Caco-2 (cell line): ENCODE results near the gene MYO9A. TPM values are rescaled to one million over a fixed set of nuclear protein-coding genes. Genes with fewer than 3 reads are reported as not detected.

Experiments
- BruUV-seq: library from RNA; stranded (reverse); fragments of 400-500 nt; replicated peaks from 2 replicates; lab custom pipeline; 2021; lab: Mats Ljungman, UMichigan
- CTCF ChIA-PET: fragments of 300-600 bp; sonication (Branson Sonifier 250); formaldehyde crosslinking; loops from one replicate; lab custom pipeline; 2022; ENCODE audit warnings: antibody characterized with exemption; lab: Charles Lee
- POLR2A ChIA-PET: fragments of 300-600 bp; sonication (Branson Sonifier 250); formaldehyde crosslinking; loops from one replicate; lab custom pipeline; 2022; ENCODE audit warnings: antibody characterized with exemption; lab: Charles Lee
- DNase-seq, 2 experiments: peaks; one replicate each; pipeline versions ENCODE4 v3.0.0 to v3.0.0-alpha.2; 2020 to 2022
- H3K27me3 ChIP-seq: replicated peaks from 2 replicates; pipeline ENCODE4 v1.6.0; 2011; ENCODE audit warnings: low read length; ENCODE audit not compliant: control insufficient read depth, insufficient read depth
- H3K36me3 ChIP-seq: 2 replicates; pipeline ENCODE4 v1.5.1; 2011; ENCODE audit warnings: low read length; ENCODE audit not compliant: control insufficient read depth, insufficient read depth
- H3K4me1 ChIP-seq: fragments of 250-450 bp; sonication (Bioruptor Pico); 2 replicates; pipeline ENCODE4 v1.5.1; 2020; ENCODE audit warnings: mild to moderate bottlenecking
- H3K4me3 ChIP-seq: 2 replicates; pipeline ENCODE4 v1.5.1; 2011; ENCODE audit warnings: low read depth, mild to moderate bottlenecking, control low read depth, low read length
- H3K9me3 ChIP-seq: fragments of 250-450 bp; sonication (Bioruptor Pico); 2 replicates; pipeline ENCODE4 v1.5.1; 2020; ENCODE audit warnings: mild to moderate bottlenecking, moderate library complexity
- H3K27ac Mint-ChIP-seq: one replicate; pipeline ENCODE4 v1.8.0; 2022; ENCODE audit warnings: mixed read lengths; ENCODE audit not compliant: unreplicated experiment
- H3K27me3 Mint-ChIP-seq: one replicate; pipeline ENCODE4 v1.8.0; 2022; ENCODE audit warnings: mixed read lengths; ENCODE audit not compliant: insufficient read depth, unreplicated experiment
- H3K36me3 Mint-ChIP-seq: one replicate; pipeline ENCODE4 v1.8.0; 2022; ENCODE audit warnings: mild to moderate bottlenecking, mixed read lengths; ENCODE audit not compliant: insufficient read depth, unreplicated experiment
- H3K4me1 Mint-ChIP-seq: one replicate; pipeline ENCODE4 v1.8.0; 2022; ENCODE audit warnings: low read depth, mixed read lengths; ENCODE audit not compliant: unreplicated experiment
- H3K4me3 Mint-ChIP-seq: one replicate; pipeline ENCODE4 v1.8.0; 2022; ENCODE audit warnings: mild to moderate bottlenecking, moderate library complexity, mixed read lengths; ENCODE audit not compliant: unreplicated experiment
- H3K9me3 Mint-ChIP-seq: one replicate; pipeline ENCODE4 v1.8.0; 2022; ENCODE audit warnings: mixed read lengths; ENCODE audit not compliant: unreplicated experiment
- CTCF ChIP-seq, 2 experiments: fragments of 200-600 bp in 1 of 2; IDR thresholded peaks; 1 replicate in 1 of 2; 2 replicates in 1 of 2; pipeline versions ENCODE4 v1.5.1 to v1.8.0; 2011 to 2022; ENCODE audit warnings: antibody characterized with exemption in 1 of 2, control low read depth in 1 of 2, inconsistent platforms in 1 of 2, low read depth in 1 of 2, low read length in 1 of 2, mild to moderate bottlenecking in 1 of 2, moderate library complexity in 1 of 2; ENCODE audit not compliant: insufficient read depth in 1 of 2, severe bottlenecking in 1 of 2, unreplicated experiment in 1 of 2
- intact Hi-C: fragments of 100-400 bp; cut with micrococcal nuclease; formaldehyde crosslinking; loops from one replicate; pipeline ENCODE4 v1.10.0; 2022; ENCODE audit not compliant: unreplicated experiment
- total RNA-seq: library from RNA; stranded (reverse); gene quantifications from 2 replicates; pipeline ENCODE4 v1.2.3, GENCODE V29; 2022

Gene MYO9A
- total RNA-seq, 1 experiment from 2014 or later, result 71.9 TPM

GRCh38 chr15:71804695-71805470 lies 313.1 kb downstream of the MYO9A start:
- ChIA-PET CTCF (interaction anchor here (1.1 to 1.5 kb wide), 2 partner anchors 52 to 61 kb away, joined by 3 to 7 read pairs; no protein-coding TSS in a partner anchor), POLR2A (no interaction called here)
- DNase-seq, result no peak
- no TSS peak for BruUV-seq
- no peak for TF ChIP-seq CTCF (IDR thresholded peaks at IDR 0.05; ENCODE audit: insufficient read depth in 1 of 2, low read depth in 1 of 2, low read length in 1 of 2, severe bottlenecking in 1 of 2, unreplicated experiment in 1 of 2)
- Histone ChIP-seq H3K4me3 (no peak overlapping the region), H3K27me3 (no peaks in the 10 kb centered on the region), H3K9me3 (no peaks in the 10 kb centered on the region), H3K4me1 (no peaks in the 10 kb centered on the region), H3K36me3 (no peaks in the 10 kb centered on the region)
- intact Hi-C loops, result loop anchor here (10.0 kb wide), 1 partner anchor 690 kb away; the partner anchor contains the start of gene THSD4
- Mint-ChIP-seq H3K9me3 (no peaks in the 10 kb centered on the region), H3K4me3 (no peak overlapping the region), H3K4me1 (peaks cover 8% of the 10 kb centered on the region), H3K27me3 (no peaks in the 10 kb centered on the region), H3K27ac (no peak overlapping the region), H3K36me3 (no peaks in the 10 kb centered on the region)

- CTCF ChIA-PET, result interaction anchor here (1.1 to 1.5 kb wide), 2 partner anchors 51 to 60 kb away, joined by 3 to 7 read pairs; no protein-coding TSS in a partner anchor
- Mint-ChIP-seq H3K4me1 (peaks cover 8% of the 10 kb centered on the region), H3K36me3 (no peaks in the 10 kb centered on the region), H3K9me3 (no peaks in the 10 kb centered on the region), H3K27me3 (no peaks in the 10 kb centered on the region), H3K27ac (no peak overlapping the region), H3K4me3 (no peak overlapping the region)
- TF ChIP-seq CTCF (IDR thresholded peaks at IDR 0.05; ENCODE audit: insufficient read depth in 1 of 2, low read depth in 1 of 2, low read length in 1 of 2, severe bottlenecking in 1 of 2, unreplicated experiment in 1 of 2), result no peak
- intact Hi-C loops, result loop anchor here (10.0 kb wide), 1 partner anchor 689 kb away; the partner anchor contains the start of gene THSD4
- no peaks in the 10 kb centered on the region for H3K9me3 ChIP-seq
- no peaks in the 10 kb centered on the region for H3K4me1 ChIP-seq
- POLR2A ChIA-PET, result no interaction called here
- H3K4me3 ChIP-seq, result no peak overlapping the region
- DNase-seq, result no peak
- H3K36me3 ChIP-seq, result no peaks in the 10 kb centered on the region
- H3K27me3 ChIP-seq, result no peaks in the 10 kb centered on the region
- no TSS peak for BruUV-seq
Observed at GRCh38 chr15:71804226-71804625, 313.7 kb downstream of the MYO9A start.

GRCh38 chr15:71802770-71803169 lies 315.2 kb downstream of the MYO9A start:
- no peak overlapping the region for H3K27ac Mint-ChIP-seq

More at GRCh38 chr15:71802770-71803169, 315.2 kb downstream of the MYO9A start:
- Histone ChIP-seq H3K27me3 (no peaks in the 10 kb centered on the region), H3K4me3 (no peak overlapping the region), H3K4me1 (no peaks in the 10 kb centered on the region), H3K36me3 (no peaks in the 10 kb centered on the region), H3K9me3 (no peaks in the 10 kb centered on the region)
- no peak for DNase-seq
- Mint-ChIP-seq H3K4me3 (no peak overlapping the region), H3K9me3 (no peaks in the 10 kb centered on the region), H3K27me3 (no peaks in the 10 kb centered on the region), H3K4me1 (peaks cover 6% of the 10 kb centered on the region), H3K36me3 (no peaks in the 10 kb centered on the region)
- peak in 1 of 2 experiments; percentile 0 for TF ChIP-seq CTCF (IDR thresholded peaks at IDR 0.05; ENCODE audit: insufficient read depth in 1 of 2, low read depth in 1 of 2, low read length in 1 of 2, severe bottlenecking in 1 of 2, unreplicated experiment in 1 of 2)
- BruUV-seq, result no TSS peak
- ChIA-PET CTCF (interaction anchor here (0.6 to 1.2 kb wide), 3 partner anchors 24 to 59 kb away, joined by 3 to 9 read pairs (median 4); no protein-coding TSS in a partner anchor), POLR2A (no interaction called here)
- intact Hi-C loops, result loop anchor here (10.0 kb wide), 1 partner anchor 688 kb away; the partner anchor contains the start of gene THSD4
